Measurements from ENCODE around the gene RABGAP1.

RABGAP1 gene

GRCh38 chr9:123008909-123009308 lies 68.1 kb downstream of the RABGAP1 start:
- DNase-seq (ENCODE audit: low spot score) = no peak

- no peak for DNase-seq (ENCODE audit: low spot score)
Observed at GRCh38 chr9:123011380-123011779, 70.6 kb downstream of the RABGAP1 start.

DNA sequence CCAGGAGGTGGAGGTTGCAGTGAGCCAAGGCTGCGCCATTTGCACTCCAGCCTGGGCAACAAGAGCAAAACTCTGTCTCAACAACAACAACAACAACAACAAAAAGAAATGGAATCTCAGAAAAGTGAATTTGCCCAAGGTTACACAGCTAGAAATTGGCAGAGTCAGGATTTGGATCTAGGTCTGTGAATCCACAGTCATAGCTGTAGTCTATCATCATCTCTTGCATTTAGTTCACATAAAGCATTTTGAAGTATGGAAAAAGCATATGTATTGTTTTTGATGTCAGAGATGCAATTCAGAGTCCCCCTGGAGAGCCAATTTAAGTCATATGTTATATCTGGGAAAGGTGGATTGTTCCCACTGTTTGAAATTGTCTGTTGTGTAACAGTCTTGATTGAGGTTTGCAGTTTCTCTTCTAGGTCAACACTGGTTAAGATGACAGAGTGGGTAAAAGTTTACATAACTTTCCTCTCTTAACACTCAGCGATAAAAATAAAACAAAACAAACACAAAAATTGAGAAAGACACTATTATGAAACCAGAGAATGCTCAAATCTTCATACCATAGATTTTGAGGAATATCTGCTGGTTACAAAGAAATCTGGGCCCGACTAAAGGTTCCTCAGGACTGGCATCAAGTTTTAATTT lies 71.2 kb downstream of the RABGAP1 start:
- no peak for DNase-seq (ENCODE audit: low spot score)

- DNase-seq (ENCODE audit: low spot score) = no peak
Observed at GRCh38 chr9:123016631-123017030, 75.8 kb downstream of the RABGAP1 start.

GRCh38 chr9:123020796-123021195 lies 80.0 kb downstream of the RABGAP1 start:
- DNase-seq (ENCODE audit: low spot score) = no peak

DNA sequence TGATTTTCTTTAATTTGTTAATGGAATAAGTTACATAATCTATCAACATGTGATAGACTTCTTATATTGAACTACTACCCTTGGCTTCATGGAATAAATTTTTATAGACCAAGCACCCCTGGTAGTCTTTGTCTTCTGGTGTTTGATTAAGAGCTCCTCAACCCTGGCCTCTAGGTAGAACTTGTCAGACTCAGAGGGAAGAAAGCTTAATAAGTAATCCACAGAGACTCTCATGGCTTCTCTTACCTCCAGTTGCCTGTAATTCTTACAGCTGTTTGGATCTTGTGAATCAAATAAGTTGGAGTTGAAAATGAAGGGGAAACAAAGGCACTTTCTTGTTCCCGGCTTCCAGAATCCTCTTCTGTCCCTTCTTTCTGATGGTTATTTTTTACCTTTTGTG lies 85.6 kb downstream of the RABGAP1 start:
- no peak for DNase-seq (ENCODE audit: low spot score)

DNA sequence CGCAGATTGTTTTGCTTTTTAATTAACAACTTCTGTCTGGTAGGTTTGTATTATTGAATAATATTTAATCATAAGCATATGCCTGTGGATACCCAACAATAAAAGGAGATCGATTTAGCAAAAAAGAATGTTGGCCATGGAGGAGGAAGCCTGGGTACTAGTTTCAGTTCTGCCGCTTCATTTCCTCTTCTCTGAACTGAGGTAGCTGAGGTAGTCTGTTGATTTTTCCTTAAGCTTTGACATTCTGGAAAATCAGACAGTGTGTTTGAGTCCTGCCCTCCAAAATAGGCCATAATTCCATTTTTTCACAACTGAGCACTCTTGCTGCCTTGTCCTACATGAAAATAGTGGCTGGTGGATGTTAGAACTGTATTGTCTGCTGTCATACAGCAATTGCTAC lies 86.7 kb downstream of the RABGAP1 start:
- no peak for DNase-seq (ENCODE audit: low spot score)

- DNase-seq (ENCODE audit: low spot score) = no peak
Observed at GRCh38 chr9:123028136-123028535, 87.3 kb downstream of the RABGAP1 start.

GRCh38 chr9:123028973-123029372 lies 88.2 kb downstream of the RABGAP1 start:
- no peak for DNase-seq (ENCODE audit: low spot score)

GRCh38 chr9:123031963-123032362 lies 91.1 kb downstream of the RABGAP1 start:
- no peak for DNase-seq (ENCODE audit: low spot score)

DNA sequence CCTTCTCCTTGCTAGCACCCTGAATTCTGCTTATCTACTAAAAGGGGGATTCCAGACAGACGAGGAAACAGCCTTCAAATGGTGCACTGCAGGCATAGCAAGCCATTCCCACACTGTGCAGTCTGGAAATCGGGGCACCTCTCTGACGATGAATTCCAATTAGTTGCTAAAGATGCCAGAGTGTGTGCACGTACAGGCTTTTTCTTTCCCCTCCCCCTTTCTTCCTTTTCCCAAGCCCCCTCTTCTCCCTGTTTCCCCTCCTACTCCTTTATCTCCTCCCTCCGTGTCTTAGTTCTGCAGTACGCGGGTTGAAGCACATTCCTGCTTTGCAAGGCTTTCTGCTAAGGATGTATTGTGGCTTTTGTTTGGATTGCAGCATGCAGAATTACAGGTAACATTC lies 92.5 kb downstream of the RABGAP1 start, which contains the start of gene GPR21:
TSS of gene GPR21 (plus strand) at position 316 of the 400 bp plus-strand sequence. CDS start 900 bp downstream, outside the sequence.
- no peak for DNase-seq (ENCODE audit: low spot score)

GRCh38 chr9:123033864-123034601 lies 93.2 kb downstream of the RABGAP1 start:
- DNase-seq (ENCODE audit: low spot score) = peak; percentile 21

DNA sequence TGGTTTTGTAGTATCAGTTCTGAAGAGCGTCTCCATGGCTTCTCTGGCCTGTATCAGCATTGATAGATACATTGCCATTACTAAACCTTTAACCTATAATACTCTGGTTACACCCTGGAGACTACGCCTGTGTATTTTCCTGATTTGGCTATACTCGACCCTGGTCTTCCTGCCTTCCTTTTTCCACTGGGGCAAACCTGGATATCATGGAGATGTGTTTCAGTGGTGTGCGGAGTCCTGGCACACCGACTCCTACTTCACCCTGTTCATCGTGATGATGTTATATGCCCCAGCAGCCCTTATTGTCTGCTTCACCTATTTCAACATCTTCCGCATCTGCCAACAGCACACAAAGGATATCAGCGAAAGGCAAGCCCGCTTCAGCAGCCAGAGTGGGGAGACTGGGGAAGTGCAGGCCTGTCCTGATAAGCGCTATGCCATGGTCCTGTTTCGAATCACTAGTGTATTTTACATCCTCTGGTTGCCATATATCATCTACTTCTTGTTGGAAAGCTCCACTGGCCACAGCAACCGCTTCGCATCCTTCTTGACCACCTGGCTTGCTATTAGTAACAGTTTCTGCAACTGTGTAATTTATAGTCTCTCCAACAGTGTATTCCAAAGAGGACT lies 94.2 kb downstream of the RABGAP1 start:
- peak; percentile 39 for DNase-seq (ENCODE audit: low spot score)

DNA sequence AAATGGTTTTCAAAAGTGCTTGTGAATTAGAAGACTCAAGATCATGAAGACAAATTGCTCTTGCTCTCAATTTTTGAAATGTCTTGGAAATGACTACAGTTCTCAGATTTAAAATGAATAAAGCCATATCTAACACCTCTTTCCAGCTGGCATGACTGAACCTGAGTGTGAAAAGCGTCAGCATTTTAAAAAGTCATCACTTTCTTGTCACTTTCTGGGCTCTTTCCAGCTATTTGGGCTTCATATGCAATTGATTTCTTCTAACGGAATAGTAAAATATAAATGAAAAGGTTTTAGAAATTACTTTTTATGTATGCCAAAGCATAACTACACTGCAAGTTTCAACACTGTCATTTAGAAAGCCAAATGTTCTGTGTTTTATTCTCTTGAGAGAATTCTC lies 95.0 kb downstream of the RABGAP1 start:
- DNase-seq (ENCODE audit: low spot score) = no peak

- DNase-seq (ENCODE audit: low spot score) = no peak
Observed at GRCh38 chr9:123036893-123037545, 96.2 kb downstream of the RABGAP1 start.

GRCh38 chr9:123039617-123040219 lies 98.9 kb downstream of the RABGAP1 start:
- no peak for DNase-seq (ENCODE audit: low spot score)

DNA sequence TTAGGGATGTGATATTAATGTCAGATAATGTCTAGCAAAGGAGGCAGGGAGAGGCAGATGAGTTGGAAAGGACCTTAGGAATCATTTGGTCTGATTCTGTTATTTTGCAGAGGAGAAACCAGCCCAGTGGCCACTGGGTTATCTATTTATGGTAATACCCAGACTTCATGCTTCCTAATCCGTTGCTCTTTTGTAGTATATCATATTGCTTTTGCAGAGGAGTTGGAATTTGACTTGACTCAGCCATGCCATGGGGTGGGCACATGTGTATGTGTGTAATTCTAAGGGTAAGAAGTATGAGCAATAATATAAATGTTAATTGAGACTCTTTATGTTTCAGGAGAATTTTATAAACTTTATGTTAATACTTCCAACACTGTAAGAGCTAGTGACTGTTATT lies 100.0 kb downstream of the RABGAP1 start:
- DNase-seq (ENCODE audit: low spot score) = no peak

GRCh38 chr9:123041489-123041888 lies 100.7 kb downstream of the RABGAP1 start:
- no peak for DNase-seq (ENCODE audit: low spot score)

DNA sequence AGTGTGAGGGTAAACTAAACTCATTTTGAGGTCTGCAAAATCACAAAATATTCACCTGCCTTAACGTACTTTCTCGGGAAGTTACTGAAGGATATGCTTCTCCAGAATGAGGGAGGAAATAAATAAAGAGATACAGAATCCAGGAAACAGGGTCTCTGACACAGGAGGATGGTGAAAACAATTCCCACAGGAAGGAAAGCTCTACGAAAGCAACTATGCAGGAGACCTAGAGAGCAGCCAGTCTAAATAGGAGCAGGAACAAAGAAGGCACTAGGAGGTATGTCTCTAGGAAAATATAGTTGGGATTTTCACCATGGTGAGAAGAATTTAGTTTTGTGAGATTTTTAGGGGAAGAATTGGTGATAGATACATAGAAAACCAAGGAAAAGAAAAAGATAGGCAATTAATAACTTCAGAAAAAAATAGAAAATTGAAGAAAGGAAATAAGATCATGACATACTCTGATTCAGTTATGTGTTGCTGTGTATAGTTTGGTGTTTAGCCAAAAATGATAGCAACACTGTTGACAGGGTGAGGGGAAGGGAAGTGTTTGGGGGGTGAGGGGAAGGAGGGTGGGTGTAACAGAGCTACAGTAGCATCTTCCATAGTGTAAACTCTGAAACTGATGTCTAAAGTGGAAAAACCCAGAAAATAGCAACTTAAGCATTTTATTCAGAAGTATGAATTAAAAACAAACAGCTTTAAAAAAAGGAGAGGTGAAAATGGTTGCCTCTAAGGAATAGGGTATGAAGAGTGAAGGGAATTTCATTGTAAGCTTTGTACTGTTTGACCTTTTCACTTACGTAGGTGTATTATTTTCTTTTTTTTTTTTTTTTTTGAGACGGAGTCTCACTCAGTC lies 102.5 kb downstream of the RABGAP1 start:
- no peak for DNase-seq (ENCODE audit: low spot score)

GRCh38 chr9:123044586-123044985 lies 103.8 kb downstream of the RABGAP1 start:
- no peak for DNase-seq (ENCODE audit: low spot score)

All from hematopoietic multipotent progenitor cell treated with erythropoietin and hydrocortisone succinate and interleukin-3 and kit ligand, for 15 days (in vitro differentiated cells).